Ovary (tissue), 9 donors: ENCODE results near the gene BRIP1. TPM values are rescaled to one million over a fixed set of nuclear protein-coding genes. Genes with fewer than 3 reads are reported as not detected.

Experiments used
- DNase-seq, 5 donors: peaks; one replicate each; pipeline ENCODE4 v3.0.0-alpha.2; 2019 to 2020
- H3K27ac ChIP-seq, 2 donors: fragments of 200-600 bp; one replicate each; pipeline versions ENCODE4 v1.5.1 to v1.8.0; 2019 to 2022
- H3K27me3 ChIP-seq: fragments of 200-600 bp; one replicate; pipeline ENCODE4 v1.8.0; 2022
- H3K36me3 ChIP-seq: fragments of 200-600 bp; sonication (generic); one replicate; pipeline ENCODE4 v1.5.1; 2019
- H3K4me1 ChIP-seq: one replicate; pipeline ENCODE4 v1.8.1; 2013; ENCODE audit warnings: mild to moderate bottlenecking, moderate library complexity; ENCODE audit not compliant: insufficient read depth
- H3K4me3 ChIP-seq: fragments of 200-600 bp; sonication (generic); one replicate; pipeline ENCODE4 v1.5.1; 2017
- H3K9me3 ChIP-seq, 2 donors: fragments of 200-600 bp in 1 of 2; sonication (generic) in 1 of 2; one replicate each; pipeline versions ENCODE4 v1.5.1 to v1.8.1; 2013 to 2019; ENCODE audit warnings: mild to moderate bottlenecking in 1 of 2, moderate library complexity in 1 of 2
- EP300 ChIP-seq: sonication (generic); formaldehyde crosslinking; IDR thresholded peaks from one replicate; pipeline ENCODE4 v1.6.1; 2017; ENCODE audit warnings: antibody characterized with exemption
- POLR2A ChIP-seq: fragments of 450-650 bp; IDR thresholded peaks from one replicate; pipeline ENCODE4 v1.6.1; 2017; ENCODE audit warnings: antibody characterized with exemption, mild to moderate bottlenecking, moderate library complexity
- WGBS, 3 donors: extraction: QIAGEN DNeasy Blood & Tissue Kit in 1 of 3; methylation state at CpG; one replicate each; pipeline versions ENCODE4 v1.1.5 to v1.1.7; 2013 to 2017; 5-methylcytosine and 5-hydroxymethylcytosine counted together
- intact Hi-C, 4 donors: fragments of 100-400 bp; cut with DNase I; formaldehyde crosslinking; loops; one replicate each; pipeline versions ENCODE4 v1.11.0 to v1.15.1; 2022 to 2023
- polyA plus RNA-seq, 2 donors: library from polyadenylated mRNA; stranded (reverse); fragments of 200-250 nt in 1 of 2; fragments of 350-450 nt in 1 of 2; fragmentation: Illumina TruSeq in 1 of 2; extraction: RNeasy Lipid Tissue Mini Kit (QIAGEN cat#74804) in 1 of 2; gene quantifications; one replicate each; pipeline ENCODE4 v1.2.3, GENCODE V29; 2013 to 2014
- total RNA-seq, 7 donors: library from RNA; depleted of rRNA in 2 of 7; stranded (reverse); fragments of >200 nt in 2 of 7; fragmentation: NEBNext Ultra II Directional in 3 of 7; extraction: Animal tissue kit (Norgen Biotek cat#: 25700) in 3 of 7; gene quantifications; one replicate each; pipeline versions ENCODE4 v1.1.0 to v1.2.4, GENCODE V29; 2016 to 2023
- TF ChIP-seq, protein P1 (sequence below), 3 donors: fragments of 450-650 bp in 2 of 3; fragments of 200-600 bp in 1 of 3; IDR thresholded peaks; one replicate each; pipeline versions ENCODE4 v1.5.1 to v1.8.0; 2016 to 2022; ENCODE audit warnings: antibody characterized with exemption in 3 of 3, mild to moderate bottlenecking in 1 of 3
- donor health status: DM: no; HTN: no; CAD: no; lungs with moderate emphysema.
- donor health status: DM: no; HTN: no; CAD: no.
- donor health status: Bipolar disorder and iron deficiency.
- donor health status: DM: yes; HTN: yes; CAD: no.
- donor health status: DM: no; HTN: no; CAD: no.
- donor health status: DM: yes; HTN: yes; CAD: no.

Gene BRIP1
- total and polyA plus RNA-seq, 9 donors = 0.11 to 2.3 (median 1.1) TPM

DNA sequence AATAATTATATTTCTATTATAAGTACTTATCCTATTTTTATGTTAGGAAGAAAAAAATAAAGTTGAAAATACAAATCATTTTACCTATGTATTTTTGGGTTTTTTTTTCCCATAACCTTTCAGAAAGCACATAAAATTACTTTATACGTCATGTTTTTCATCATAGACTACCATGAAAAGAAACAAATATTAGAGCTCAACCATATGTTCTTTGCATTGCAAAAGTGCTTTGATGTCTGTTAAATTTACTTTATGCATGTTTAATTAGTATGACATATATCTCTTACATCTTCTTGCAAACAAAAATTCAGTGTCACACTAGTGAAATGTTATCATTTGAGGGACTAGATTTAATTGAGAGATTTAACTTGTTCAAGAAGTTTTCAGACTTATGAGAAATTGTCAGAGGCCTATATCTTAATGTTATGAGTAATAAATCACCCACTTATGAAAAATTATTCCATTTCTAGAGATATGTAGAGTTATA is 24.0 kb downstream of the BRIP1 start:
- no peaks in the 10 kb centered on the region for H3K27me3 ChIP-seq
- intact Hi-C loops = loop anchor here in 1 of 4 donors (10.0 kb wide), 1 partner anchor 425 kb away; no protein-coding TSS in a partner anchor
- H3K4me3 ChIP-seq = no peak overlapping the region
- no peaks in the 10 kb centered on the region for H3K4me1 ChIP-seq
- H3K27ac ChIP-seq = no peak overlapping the region
- no peak for DNase-seq
- no peak for TF ChIP-seq POLR2A
- TF ChIP-seq EP300 = no peak
- TF ChIP-seq, protein P1, sequence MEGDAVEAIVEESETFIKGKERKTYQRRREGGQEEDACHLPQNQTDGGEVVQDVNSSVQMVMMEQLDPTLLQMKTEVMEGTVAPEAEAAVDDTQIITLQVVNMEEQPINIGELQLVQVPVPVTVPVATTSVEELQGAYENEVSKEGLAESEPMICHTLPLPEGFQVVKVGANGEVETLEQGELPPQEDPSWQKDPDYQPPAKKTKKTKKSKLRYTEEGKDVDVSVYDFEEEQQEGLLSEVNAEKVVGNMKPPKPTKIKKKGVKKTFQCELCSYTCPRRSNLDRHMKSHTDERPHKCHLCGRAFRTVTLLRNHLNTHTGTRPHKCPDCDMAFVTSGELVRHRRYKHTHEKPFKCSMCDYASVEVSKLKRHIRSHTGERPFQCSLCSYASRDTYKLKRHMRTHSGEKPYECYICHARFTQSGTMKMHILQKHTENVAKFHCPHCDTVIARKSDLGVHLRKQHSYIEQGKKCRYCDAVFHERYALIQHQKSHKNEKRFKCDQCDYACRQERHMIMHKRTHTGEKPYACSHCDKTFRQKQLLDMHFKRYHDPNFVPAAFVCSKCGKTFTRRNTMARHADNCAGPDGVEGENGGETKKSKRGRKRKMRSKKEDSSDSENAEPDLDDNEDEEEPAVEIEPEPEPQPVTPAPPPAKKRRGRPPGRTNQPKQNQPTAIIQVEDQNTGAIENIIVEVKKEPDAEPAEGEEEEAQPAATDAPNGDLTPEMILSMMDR (IDR thresholded peaks at IDR 0.05) = no peak
- WGBS, 3 donors = 93 to 95% (median 94%) methylated on average over 1 of the region's 1 CpG
- no peaks in the 10 kb centered on the region for H3K9me3 ChIP-seq
- no peaks in the 10 kb centered on the region for H3K36me3 ChIP-seq

DNA sequence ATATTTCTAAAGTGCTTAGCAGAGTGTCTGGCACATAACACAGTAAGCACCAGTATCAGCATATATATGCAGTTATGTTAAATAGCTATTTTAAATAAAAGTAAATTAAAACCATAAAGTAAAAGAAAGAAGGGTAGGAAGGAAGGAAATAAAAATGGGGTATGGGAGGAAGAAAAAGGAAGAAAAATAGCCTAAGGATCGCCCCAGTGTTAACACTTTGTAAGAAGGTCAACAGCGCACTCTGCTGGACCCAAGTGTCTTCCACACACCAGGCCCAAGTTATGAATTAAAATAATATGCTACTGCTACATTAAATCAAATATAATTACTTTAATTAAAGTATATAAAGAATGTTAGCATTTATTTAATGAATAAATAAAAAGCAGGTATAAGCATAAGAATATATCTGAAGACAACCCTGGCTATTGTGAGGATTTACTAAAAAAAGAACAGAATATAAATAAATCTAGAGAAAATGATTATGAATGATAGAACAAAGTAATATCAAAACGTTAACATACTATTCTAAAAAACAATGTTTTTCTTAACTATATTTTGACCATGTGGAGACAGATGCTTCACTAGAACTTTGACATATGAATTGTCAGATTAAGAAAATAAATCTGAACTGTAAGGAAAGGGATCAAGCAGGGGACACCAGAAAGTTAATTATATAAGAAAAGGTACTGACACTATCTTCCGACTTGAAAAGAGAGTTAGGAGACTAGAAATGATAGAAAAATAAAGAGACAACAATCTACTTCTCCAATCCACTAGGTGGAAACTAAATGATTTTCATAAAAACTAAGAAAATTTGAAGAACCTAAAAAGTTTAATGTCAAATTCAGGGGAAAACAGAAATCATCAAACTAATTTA is 25.9 kb downstream of the BRIP1 start:
- H3K27ac ChIP-seq = no peak overlapping the region
- peak; percentile 16 to 56 (median 39) for DNase-seq
- H3K27me3 ChIP-seq = no peaks in the 10 kb centered on the region
- 47 to 52% (median 52%) methylated on average over 4 of the region's 4 CpGs for WGBS, 3 donors
- no peaks in the 10 kb centered on the region for H3K4me1 ChIP-seq
- no peaks in the 10 kb centered on the region for H3K9me3 ChIP-seq
- H3K4me3 ChIP-seq = no peak overlapping the region
- TF ChIP-seq, protein P1 (IDR thresholded peaks at IDR 0.05) = peak; percentile 19 to 30 (median 22)
- no peak for TF ChIP-seq EP300
- intact Hi-C loops = loop anchor here in 1 of 4 donors (10.0 kb wide), 1 partner anchor 423 kb away; no protein-coding TSS in a partner anchor
- H3K36me3 ChIP-seq = no peaks in the 10 kb centered on the region

DNA sequence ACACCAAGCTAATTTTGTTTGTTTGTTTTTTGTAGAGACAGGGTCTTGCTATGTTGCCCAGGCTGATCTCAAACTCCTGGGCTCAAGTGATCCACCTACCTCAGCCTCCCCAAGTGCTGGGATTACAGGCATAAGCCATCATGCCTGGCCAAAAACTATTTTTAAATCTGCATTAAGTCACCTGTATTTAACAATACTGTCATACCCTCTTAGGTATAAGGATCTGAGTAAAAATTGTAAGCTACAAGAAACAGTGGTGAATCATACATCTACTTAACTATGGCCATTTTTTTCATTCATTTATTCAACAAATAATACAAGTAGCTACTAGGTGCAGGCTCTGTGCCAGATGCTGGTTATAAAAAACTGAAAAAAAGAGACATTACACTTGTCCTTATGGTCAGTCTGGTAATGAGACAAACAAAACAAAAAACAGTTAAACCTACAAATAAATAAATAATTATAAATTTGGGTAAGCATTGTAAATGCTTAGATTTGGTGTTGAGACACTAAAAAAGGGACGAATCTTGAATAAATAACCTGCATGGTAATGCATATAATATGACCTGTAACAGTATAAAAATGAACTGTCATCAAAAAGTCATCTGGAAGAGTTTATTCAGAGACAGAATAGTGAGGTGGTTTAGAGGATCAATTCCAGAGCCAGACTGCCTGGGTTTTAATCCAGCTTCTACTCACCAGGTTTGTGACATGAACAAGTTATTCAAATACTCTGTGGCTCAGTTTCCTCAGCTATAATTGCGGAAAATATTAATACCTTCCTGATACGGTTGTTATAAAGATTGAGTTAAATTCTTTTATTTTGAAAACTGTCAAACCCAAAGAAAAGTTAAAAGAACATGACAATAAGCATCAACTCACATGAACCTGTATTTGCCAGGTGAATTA is 26.8 kb downstream of the BRIP1 start:
- H3K27me3 ChIP-seq = no peaks in the 10 kb centered on the region
- H3K4me1 ChIP-seq = no peaks in the 10 kb centered on the region
- no peak for DNase-seq
- intact Hi-C loops = loop anchor here in 1 of 4 donors (10.0 kb wide), 1 partner anchor 422 kb away; no protein-coding TSS in a partner anchor
- H3K36me3 ChIP-seq = no peaks in the 10 kb centered on the region
- WGBS, 3 donors = 90 to 93% (median 90%) methylated on average over 3 of the region's 3 CpGs
- no peaks in the 10 kb centered on the region for H3K9me3 ChIP-seq
- no peak overlapping the region for H3K4me3 ChIP-seq
- no peak for TF ChIP-seq POLR2A
- no peak overlapping the region for H3K27ac ChIP-seq

DNA sequence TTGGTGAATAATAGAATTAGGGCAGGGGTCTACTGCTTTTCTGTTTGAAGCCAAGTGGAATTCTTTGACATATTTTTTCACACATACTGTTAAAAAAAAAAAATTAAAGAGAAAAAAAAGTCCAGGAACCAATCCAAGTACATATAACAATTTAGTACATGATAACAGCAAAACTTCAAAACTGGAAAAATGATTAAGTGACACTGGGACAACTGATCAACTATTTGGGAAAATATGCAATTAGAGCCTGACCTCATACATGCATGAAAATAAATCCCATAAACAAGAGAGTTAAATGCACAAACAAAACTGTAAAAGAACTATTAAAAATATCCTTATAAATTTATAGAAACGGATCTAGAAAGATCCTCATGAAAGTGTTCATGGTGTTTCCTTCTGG is 27.7 kb downstream of the BRIP1 start:
- TF ChIP-seq EP300 = no peak
- no peak for TF ChIP-seq POLR2A
- TF ChIP-seq, protein P1 (IDR thresholded peaks at IDR 0.05) = no peak
- no peak for DNase-seq
- Histone ChIP-seq H3K4me3 (no peak overlapping the region), H3K4me1 (no peaks in the 10 kb centered on the region), H3K9me3 (no peaks in the 10 kb centered on the region), H3K27ac (no peak overlapping the region), H3K36me3 (no peaks in the 10 kb centered on the region), H3K27me3 (no peaks in the 10 kb centered on the region)
- WGBS, 3 donors = 58 to 60% (median 60%) methylated on average over 1 of the region's 1 CpG
- intact Hi-C loops = loop anchor here in 1 of 4 donors (10.0 kb wide), 1 partner anchor 421 kb away; no protein-coding TSS in a partner anchor
